Activated CD4-positive, alpha-beta T cell treated with anti-CD3 and anti-CD28 coated beads for 24 hours (primary cell): ENCODE data around the gene ZNF341.

Source experiments
- DNase-seq, 2 donors: peaks; one replicate each; pipeline ENCODE4 v3.0.0-alpha.2; 2020; ENCODE audit warnings: low read depth in 2 of 2

Gene ZNF341

GRCh38 chr20:33701629-33702450 lies 30.0 kb upstream of the ZNF341 start:
- DNase-seq: no peak

GRCh38 chr20:33702861-33703260 lies 28.9 kb upstream of the ZNF341 start:
- no peak for DNase-seq

- no peak for DNase-seq
These were observed 28.2 kb upstream of the ZNF341 start for GRCh38 chr20:33703498-33704137.

- no peak for DNase-seq
These were observed 27.4 kb upstream of the ZNF341 start for GRCh38 chr20:33704197-33704924.

GRCh38 chr20:33707668-33708067 lies 24.1 kb upstream of the ZNF341 start:
- DNase-seq: no peak

GRCh38 chr20:33709398-33709797 lies 22.4 kb upstream of the ZNF341 start:
- no peak for DNase-seq

- no peak for DNase-seq
These were observed 21.8 kb upstream of the ZNF341 start for GRCh38 chr20:33709905-33710541.

GRCh38 chr20:33710681-33711445 lies 20.9 kb upstream of the ZNF341 start:
- no peak for DNase-seq

GRCh38 chr20:33711446-33711738 lies 20.4 kb upstream of the ZNF341 start:
- no peak for DNase-seq

- no peak for DNase-seq
These were observed 17.9 kb upstream of the ZNF341 start for GRCh38 chr20:33713865-33714367.

GRCh38 chr20:33716498-33716897 lies 15.3 kb upstream of the ZNF341 start:
- DNase-seq: no peak

- no peak for DNase-seq
These were observed 12.4 kb upstream of the ZNF341 start for GRCh38 chr20:33719277-33719988.

GRCh38 chr20:33719989-33720709 lies 11.6 kb upstream of the ZNF341 start, which contains the start of gene PXMP4:
PXMP4 (minus strand) TSS chr20:33720310; CDS start chr20:33720207, 103 bp downstream.
- DNase-seq: peak; percentile 66 to 68

- DNase-seq: no peak
These were observed 10.2 kb upstream of the ZNF341 start for GRCh38 chr20:33721391-33722140.

GRCh38 chr20:33724439-33725094 lies 7.2 kb upstream of the ZNF341 start:
- DNase-seq: no peak

- DNase-seq: no peak
These were observed 6.1 kb upstream of the ZNF341 start for GRCh38 chr20:33725607-33726264.

GRCh38 chr20:33727115-33727479 lies 4.7 kb upstream of the ZNF341 start:
- no peak for DNase-seq

GRCh38 chr20:33727806-33728205 lies 4.0 kb upstream of the ZNF341 start:
- no peak for DNase-seq
